Type B pancreatic cell (in vitro differentiated cells): ENCODE measurements around the gene TRUB2. TPM values are rescaled to one million over a fixed set of nuclear protein-coding genes. Genes with fewer than 3 reads are reported as not detected.
A peak's percentile ranks its signal among the peaks of the same experiment; 100 is the strongest.

ENCODE experiments used
- DNase-seq: peaks from one replicate; pipeline ENCODE4 v3.0.0; 2021; ENCODE audit warnings: mixed read lengths; ENCODE audit not compliant: unreplicated experiment; ENCODE audit errors: extremely low spot score
- H3K27ac Mint-ChIP-seq: 2 replicates; pipeline ENCODE4 v1.8.0; 2021; ENCODE audit warnings: mild to moderate bottlenecking, mixed read lengths
- H3K27me3 Mint-ChIP-seq: 2 replicates; pipeline ENCODE4 v1.8.0; 2021; ENCODE audit warnings: mixed read lengths
- H3K36me3 Mint-ChIP-seq: 2 replicates; pipeline ENCODE4 v1.8.0; 2021; ENCODE audit warnings: mixed read lengths
- H3K4me1 Mint-ChIP-seq: one replicate; pipeline ENCODE4 v1.8.0; 2021; ENCODE audit warnings: mixed read lengths; ENCODE audit not compliant: unreplicated experiment
- H3K4me3 Mint-ChIP-seq: 2 replicates; pipeline ENCODE4 v1.8.0; 2021; ENCODE audit warnings: mild to moderate bottlenecking, mixed read lengths
- H3K9me3 Mint-ChIP-seq: 2 replicates; pipeline ENCODE4 v1.8.0; 2021; ENCODE audit warnings: mixed read lengths
- total RNA-seq: library from RNA; stranded (reverse); gene quantifications from 2 replicates; pipeline ENCODE4 v1.2.1, GENCODE V29; 2021; ENCODE audit warnings: low replicate concordance
- TF ChIP-seq, protein P1 (sequence below): fragments of 200-600 bp; sonication (generic); conservative IDR thresholded peaks from 2 replicates; pipeline ENCODE4 v1.5.0; 2021; ENCODE audit warnings: antibody characterized with exemption, mild to moderate bottlenecking

Gene TRUB2
- total RNA-seq, 1 donor from 2014 or later: 40.4 TPM

DNA sequence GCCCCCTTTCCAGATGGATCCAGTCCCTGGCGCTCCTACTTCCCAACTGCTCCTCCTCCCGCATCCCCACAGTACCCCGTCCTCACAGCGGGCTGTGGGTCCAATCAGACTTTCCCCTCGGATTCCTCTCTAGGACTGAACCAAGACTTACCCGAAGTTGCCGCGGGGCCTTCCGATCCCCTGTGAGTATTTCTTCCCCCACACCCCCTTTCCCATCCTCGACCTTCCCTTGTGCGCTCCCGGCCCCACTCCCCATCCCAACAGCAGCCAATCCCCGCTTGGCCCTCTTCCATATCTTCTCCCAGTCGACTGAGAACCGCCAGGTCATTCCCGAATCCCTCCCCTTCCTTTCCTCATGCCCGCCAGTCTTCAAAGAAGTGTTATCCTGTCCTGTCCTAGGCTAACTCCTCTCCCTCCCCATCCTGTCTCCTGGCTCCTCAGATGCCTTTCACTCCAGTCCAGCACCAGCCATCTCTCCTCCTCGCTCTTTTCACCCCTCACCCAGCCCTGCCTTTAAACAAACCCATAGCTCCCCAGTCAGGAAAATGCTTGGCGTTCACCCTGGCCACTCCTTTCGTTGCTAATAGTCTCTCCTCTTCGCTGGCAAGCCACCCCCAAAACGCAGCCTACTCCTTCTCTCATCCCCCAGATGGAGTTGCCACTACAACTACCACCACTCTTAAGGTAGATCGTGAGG, 45.5 kb downstream of the TRUB2 start:
- no peak for DNase-seq
- Mint-ChIP-seq H3K4me1 (peaks cover 32% of the 10 kb centered on the region), H3K9me3 (no peaks in the 10 kb centered on the region), H3K27ac (peak overlapping the region; percentile 85), H3K4me3 (peak overlapping the region; percentile 94), H3K27me3 (no peaks in the 10 kb centered on the region), H3K36me3 (peaks cover 15% of the 10 kb centered on the region)
- TF ChIP-seq, protein P1, sequence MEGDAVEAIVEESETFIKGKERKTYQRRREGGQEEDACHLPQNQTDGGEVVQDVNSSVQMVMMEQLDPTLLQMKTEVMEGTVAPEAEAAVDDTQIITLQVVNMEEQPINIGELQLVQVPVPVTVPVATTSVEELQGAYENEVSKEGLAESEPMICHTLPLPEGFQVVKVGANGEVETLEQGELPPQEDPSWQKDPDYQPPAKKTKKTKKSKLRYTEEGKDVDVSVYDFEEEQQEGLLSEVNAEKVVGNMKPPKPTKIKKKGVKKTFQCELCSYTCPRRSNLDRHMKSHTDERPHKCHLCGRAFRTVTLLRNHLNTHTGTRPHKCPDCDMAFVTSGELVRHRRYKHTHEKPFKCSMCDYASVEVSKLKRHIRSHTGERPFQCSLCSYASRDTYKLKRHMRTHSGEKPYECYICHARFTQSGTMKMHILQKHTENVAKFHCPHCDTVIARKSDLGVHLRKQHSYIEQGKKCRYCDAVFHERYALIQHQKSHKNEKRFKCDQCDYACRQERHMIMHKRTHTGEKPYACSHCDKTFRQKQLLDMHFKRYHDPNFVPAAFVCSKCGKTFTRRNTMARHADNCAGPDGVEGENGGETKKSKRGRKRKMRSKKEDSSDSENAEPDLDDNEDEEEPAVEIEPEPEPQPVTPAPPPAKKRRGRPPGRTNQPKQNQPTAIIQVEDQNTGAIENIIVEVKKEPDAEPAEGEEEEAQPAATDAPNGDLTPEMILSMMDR: no peak

DNA sequence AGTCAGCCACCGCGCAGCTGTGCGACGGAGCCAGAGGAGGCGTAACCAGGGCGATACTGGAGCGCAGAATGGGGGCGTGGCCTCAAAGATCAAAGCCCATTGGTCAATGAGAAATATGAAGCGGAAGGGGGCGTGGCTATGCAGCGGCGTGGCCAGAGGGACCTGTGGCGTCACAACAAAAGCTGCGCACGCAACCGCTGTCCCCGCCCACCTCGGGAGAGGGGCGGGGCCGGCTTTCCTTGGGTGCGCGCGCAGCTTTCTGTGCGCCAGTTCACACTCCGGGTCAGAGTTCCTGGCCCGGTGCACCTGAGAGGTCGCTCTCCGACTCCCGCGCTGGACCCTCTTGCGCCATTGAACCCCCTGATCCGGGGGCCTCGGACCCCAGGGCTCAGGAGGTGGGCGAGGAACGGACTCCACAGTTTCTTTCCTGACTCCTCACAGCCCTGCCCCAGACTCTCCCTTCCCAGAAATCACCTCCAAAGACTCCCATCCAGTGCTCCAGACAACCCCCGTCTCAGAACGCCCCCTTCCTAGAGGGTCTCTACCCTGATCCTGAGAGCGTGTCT, 46.2 kb downstream of the TRUB2 start, which contains the start of gene SWI5:
SWI5 (plus strand) TSS at position 269 of the 566 bp plus-strand sequence.
- Mint-ChIP-seq H3K4me3 (peak within 1 kb of the TSS; percentile 94), H3K27ac (peak within 1 kb of the TSS; percentile 85), H3K9me3 (no peaks in the 10 kb centered on the region), H3K27me3 (no peaks in the 10 kb centered on the region), H3K36me3 (peaks cover 12% of the 10 kb centered on the region), H3K4me1 (peaks cover 32% of the 10 kb centered on the region)
- TF ChIP-seq, protein P1: no peak
- DNase-seq: peak; percentile 100

DNA sequence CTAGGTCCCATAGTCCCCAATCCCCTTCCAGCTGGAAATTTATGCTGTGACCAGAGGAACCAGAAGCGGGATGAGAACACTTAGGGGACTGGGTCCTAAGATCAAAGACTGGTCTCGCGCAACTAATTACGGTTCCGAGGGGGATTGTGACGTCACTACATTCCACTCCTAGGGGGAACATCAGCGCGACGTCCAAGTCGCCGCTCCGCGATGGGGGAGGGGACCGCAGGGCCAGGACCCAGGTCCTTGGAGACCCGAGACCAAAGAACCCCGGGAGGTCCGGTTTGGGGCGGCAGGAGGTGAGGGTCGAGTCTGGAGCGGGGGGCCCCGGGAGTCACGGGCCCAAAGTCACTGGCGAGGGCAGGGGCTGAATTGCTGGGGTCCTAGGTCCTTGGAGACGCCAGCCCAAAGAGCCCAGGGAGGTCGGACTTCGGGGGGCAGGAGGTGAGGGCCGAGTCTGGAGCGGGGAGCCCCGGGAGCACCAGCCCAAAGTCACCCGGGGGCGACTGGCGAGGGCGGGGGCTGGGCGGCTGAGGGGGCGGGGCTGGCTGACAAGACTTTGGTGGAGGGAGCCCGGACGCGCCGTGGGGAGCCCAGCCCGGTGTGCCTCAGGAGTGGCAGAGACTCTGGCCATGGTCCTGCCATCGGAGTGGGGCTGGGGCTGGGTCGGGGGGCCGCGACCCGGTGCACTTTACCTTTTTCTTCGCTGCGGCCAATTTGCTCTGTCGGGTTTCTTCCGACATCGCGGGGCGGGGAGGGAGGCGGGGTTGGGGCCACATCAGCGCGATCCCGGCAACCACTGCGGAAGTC, 46.8 kb downstream of the TRUB2 start, which contains the start of gene GOLGA2:
GOLGA2 (minus strand) TSS at position 810 of the 810 bp plus-strand sequence; CDS start at position 779, 31 bp downstream.
- H3K4me1 Mint-ChIP-seq: peaks cover 32% of the 10 kb centered on the region
- TF ChIP-seq, protein P1: no peak
- peak within 1 kb of the TSS; percentile 85 for H3K27ac Mint-ChIP-seq
- H3K9me3 Mint-ChIP-seq: no peaks in the 10 kb centered on the region
- H3K4me3 Mint-ChIP-seq: peak within 1 kb of the TSS; percentile 94
- peaks cover 12% of the 10 kb centered on the region for H3K36me3 Mint-ChIP-seq
- no peaks in the 10 kb centered on the region for H3K27me3 Mint-ChIP-seq
- DNase-seq: no peak

DNA sequence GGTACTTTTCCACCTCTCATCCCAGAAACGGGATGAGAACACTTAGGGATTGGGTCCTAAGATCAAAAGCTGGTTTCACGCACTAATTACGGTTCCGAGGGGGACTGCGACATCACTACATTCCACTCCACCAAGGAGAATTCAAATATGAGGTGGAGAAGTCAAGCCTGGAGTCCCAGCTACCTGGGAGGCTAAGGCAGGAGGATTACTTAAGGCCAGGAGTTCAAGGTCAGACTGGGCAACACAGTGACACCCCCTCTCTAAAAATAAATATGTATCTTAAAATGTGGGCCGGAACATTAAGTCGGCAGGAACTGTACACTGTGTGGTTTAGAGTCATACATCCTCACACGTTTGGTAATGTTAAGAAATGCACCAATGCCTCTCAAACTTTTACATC, 48.0 kb downstream of the TRUB2 start:
- peak overlapping the region; percentile 49 for H3K27ac Mint-ChIP-seq
- TF ChIP-seq, protein P1: no peak
- no peak for DNase-seq
- peaks cover 9% of the 10 kb centered on the region for H3K36me3 Mint-ChIP-seq
- H3K9me3 Mint-ChIP-seq: no peaks in the 10 kb centered on the region
- H3K27me3 Mint-ChIP-seq: no peaks in the 10 kb centered on the region
- H3K4me1 Mint-ChIP-seq: peaks cover 23% of the 10 kb centered on the region
- H3K4me3 Mint-ChIP-seq: peak overlapping the region; percentile 94

DNA sequence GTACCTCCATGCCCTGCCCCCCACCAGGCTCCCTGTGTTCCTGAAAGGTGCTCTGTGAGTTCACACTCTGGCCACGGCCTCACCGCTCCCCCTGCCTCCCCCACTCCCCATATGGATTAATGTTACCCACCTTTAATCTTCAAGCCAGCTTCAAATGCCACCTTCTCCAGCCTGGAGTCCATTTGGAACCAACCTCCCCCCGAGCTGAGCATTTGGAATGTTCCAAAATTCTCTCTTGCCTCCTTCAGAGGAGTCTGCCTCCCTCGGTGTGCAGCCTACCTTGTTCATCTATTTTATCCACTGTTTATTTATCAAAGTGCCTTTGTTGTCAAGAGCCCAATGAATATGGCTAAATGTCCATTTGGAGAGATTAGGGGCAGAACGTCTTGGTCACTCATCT, 50.7 kb downstream of the TRUB2 start:
- Mint-ChIP-seq H3K9me3 (no peaks in the 10 kb centered on the region), H3K36me3 (peaks cover 14% of the 10 kb centered on the region), H3K27me3 (no peaks in the 10 kb centered on the region), H3K4me3 (peak overlapping the region; percentile 3), H3K4me1 (peaks cover 12% of the 10 kb centered on the region), H3K27ac (peak overlapping the region; percentile 53)
- TF ChIP-seq, protein P1: no peak
- no peak for DNase-seq
